HS-27A (cell line): ENCODE measurements around the gene MOV10L1.

Experiments
- DNase-seq: peaks from one replicate; pipeline ENCODE4 v3.0.0-alpha.2; 2012; ENCODE audit warnings: low read depth, missing footprints

Gene MOV10L1

DNA sequence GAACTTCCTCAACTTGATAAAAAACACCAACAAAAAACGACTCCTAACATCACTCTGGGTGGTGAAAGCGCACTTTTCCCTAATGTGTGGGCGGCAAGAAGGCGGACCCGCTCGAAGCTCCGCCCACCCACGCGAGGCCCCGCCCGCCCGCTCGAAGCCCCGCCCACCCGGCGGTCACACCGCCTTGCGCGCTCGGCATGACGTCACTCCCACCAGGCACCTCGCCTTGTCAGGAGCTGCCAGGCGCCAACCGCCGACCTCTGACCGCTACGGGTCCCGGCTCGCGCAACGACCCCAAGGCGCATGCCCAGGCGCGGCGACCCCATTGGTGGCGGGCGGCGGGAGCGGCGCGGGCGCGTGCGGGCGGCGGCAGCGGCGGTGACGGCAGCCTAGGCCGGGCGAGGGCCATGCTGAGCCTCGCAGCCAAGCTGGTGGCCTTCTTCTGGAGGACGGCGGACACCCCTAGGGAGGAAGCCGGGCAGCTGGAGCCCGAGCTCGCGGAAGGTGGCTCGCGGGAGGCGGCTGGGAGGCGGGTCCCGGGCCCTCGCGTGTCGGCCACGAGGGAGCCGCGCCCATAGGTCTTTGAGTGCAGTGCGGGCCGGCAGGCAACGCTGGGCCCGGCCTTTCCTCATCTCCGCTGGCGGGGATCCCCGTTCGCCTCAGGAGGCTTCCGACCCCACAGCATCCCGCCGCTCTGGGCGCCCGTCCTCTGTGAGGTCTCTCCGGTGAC is at the start of gene MOV10L1:
Gene MOV10L1, plus strand, starts transcription at position 325 of the 730 bp plus-strand sequence. Its CDS starts 83 bp downstream, at position 408.
- DNase-seq: no peak

DNA sequence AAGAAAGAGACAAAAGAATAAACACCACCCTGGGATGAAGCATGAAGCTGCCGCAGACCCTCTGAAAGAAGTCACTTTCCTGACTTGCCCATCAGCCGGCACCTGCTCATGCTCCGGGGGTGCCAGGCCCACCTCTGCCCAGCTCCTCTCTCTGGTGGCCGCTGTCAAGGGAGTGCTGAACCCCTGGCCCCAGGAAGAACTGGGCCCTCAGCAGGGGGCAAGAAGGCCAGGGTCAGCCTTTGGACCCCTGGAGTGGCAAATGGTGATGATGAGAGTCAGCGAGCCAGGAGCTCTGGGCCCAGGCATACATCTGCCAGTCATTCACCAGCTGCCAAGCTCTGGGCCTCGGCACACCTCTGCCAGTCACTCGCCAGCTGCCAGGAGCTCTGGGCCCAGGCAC is 49.1 kb upstream of the MOV10L1 start:
- DNase-seq: no peak

DNA sequence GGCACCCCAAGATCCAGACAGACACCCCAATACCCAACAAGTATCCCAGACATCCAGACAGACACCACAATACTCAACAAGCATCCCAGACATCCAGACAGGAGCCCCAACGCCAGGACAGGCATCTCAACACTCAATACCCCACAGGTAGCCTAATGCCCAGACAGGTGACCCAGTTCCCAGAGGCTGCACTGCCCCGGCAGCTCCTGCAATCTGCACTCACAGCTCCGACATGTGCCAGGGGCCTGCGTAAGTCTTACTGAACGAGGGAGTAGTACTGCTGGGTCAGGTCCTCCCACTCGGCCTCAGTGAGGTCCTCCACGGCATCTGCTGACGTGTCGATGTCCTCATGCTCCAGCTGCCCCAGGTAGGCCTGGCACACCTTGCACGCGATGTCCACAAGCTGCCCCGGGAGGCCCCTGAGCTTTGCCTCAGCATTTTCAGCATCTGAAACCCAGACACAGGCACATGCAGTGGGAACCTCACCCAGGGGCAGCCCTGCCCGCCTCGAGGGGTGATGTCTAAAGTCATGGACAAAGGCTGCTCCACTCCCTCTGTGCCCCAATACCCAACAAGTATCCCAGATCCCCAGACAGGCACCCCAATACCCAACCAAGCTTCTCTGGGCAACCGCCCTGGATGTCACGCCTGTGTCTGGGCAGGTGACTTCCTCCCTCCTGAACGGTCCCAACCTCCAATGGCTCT is 48.3 kb upstream of the MOV10L1 start:
- DNase-seq: no peak

DNA sequence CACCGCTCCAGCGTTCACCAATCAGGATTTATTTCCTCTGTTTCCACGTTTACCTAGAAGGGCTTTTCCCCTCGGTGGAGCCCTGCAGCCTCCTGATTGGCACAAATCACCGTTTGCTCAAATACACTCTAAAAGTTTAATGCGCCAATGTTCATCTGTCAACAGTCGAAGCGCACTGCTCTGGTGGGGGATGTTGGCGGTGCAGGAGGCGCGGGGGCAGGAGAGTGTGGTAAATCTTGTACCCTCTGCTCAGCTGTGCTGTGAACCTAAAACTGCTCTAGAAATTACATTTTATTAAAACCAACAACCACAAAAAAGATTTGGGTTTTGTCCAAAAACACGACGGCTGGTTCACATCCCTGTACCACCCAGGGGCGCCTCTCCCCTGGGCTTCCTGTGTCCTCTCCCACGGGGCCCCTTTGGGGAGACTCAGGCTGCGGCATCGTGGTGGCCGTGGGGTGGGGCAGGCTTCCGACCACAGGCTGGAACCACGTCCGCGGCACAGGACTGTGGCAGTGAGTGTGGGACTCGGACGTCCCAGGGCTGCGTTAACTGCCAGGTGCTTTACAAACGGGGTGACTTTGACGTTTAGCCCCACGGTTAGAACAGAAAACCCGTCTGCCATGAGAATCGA is 45.2 kb upstream of the MOV10L1 start:
- DNase-seq: no peak

DNA sequence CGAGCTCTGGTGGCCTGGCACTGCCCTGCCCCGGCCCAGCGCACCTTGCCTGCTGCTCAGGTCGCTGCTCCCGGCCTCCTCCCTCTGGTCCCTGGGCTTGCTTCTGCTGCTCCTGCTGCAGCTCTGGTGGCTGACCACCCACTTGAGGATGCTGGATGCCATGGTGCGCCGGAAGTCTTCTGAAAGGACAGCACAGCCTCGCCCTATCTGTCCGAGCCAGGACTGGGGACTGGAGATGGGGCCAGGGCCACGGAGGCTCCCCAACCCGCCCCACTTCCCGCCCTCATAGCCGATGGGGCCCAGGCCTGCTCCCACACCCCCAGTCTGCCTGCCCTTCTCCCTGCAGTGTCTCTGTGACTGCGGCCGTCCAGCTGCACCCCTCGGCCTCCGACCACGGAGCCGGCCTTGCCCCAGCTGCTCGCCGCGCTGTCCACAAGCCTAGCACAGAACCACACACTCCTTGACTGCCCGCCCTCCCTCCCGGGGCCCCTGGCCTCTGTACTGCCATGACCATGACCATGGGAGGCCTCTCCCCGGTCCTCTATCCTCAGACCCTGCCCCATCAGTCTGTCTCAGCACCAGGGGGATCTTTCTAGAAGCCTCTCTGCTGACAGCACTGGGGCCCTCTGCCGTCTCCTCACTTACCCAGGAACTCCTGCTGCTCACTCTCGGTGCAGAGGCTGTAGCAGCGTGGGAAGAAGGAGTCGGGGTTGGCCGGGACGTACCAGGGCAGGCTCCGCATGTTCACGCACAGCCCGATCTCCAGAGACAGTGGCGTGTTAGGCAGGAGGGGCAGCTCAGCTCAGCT is 44.4 kb upstream of the MOV10L1 start:
- no peak for DNase-seq

DNA sequence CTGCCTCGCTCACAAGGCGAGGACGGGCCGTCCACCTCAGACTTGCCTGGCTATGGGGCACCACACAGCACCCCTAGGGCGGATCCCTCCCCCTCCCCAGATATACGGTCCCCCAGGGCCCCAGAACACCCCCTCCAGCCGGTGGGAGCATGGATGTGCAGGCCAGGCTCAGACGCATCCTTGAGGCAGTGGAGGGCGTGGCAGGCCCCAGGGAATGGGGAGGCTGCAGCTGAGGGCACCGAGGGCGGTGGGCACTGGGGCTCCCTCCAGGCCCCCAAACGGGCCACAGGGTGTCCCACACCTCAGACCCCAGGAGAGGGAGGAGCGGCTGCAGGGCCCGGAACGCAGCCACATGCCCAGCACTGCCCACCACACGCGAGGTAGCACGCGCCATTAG is 43.8 kb upstream of the MOV10L1 start:
- DNase-seq: no peak

DNA sequence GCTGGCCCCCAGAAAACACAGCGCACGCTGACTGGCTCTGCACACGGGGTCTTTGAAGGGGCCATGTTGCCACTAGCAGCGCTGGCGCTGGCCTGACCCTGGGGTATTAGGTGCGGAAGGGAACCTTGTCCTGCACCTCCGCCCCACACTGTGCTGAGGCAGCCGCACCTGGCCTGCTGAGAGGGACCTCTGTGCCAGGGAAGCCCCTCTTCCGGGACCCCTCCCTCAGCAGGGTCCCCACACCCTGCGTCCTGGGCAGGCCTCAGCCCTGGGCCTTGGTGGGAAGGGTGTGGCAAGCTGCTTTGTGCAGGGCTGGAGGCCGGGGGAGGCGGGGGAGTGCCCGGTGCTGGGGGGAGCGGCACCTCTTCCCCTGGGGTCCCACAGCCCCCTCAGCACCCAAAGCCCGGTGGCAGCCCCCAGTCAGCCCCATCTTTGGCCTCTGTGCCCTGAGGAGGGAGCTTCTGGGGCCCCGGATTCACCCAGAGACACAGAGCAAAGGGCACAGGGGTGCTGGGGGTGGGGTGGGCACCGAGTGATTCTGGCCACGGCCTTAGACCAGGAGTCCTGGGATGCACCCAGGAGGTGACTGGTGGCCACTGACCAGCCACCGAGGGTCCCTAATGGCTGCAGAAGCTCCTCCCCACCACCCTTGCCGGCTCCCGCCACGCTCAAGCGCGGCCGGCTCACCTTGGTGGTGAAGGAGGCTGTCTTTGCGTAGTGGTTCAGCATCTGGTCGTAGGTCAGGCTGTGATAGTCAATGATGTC is 43.1 kb upstream of the MOV10L1 start:
- DNase-seq: no peak

DNA sequence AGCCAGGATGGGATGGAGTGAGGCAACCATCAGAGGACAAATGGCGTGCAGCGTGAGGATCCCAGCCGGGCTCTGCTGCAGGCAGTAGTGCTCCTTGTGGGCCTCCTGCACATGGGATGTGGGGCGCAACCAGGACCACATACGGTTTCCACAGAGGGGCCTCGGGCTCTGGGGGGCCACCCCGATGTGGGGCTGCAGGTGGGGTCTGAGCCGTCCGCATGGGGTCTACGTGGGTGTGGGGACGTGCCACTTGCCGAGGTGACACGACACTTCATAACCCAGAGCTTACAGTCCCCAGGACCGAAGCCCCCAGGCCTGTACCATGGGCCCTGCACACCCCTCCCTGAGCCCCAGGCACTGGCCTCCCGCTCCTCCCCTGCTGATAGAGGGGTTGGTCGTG is 42.5 kb upstream of the MOV10L1 start:
- DNase-seq: no peak

DNA sequence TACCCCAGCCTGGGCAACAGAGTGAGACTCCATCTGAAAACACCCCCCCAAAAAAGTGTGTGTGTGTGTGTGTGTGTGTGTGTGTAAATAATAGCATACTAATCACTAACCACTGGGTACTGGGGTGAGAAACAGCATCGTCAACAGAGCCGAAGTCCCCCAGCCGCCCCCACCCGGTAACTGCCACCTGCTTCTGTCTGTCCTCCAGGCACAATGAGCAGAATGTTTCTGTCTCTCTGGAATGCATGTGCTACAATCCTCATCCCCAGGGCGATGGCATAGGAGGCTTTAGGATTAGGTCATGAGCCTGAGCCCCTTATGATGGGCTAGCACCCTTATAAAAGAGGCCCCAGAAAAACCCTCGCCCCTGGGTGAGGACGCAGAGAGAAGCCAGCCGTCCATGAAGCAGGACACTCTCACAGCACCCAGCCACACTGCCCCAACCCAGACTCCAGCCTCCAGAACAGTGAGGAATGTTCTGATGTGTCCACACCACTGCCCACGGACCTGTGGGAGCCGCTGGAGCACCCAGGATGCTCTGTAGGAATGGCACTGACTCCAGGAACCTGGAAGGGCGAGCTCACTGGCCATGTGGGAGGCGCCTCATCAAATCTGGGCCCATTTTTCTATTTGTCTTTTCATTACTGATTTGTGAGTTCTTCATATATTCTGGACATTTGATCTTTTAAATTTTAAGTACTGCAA is 41.6 kb upstream of the MOV10L1 start:
- DNase-seq: no peak

DNA sequence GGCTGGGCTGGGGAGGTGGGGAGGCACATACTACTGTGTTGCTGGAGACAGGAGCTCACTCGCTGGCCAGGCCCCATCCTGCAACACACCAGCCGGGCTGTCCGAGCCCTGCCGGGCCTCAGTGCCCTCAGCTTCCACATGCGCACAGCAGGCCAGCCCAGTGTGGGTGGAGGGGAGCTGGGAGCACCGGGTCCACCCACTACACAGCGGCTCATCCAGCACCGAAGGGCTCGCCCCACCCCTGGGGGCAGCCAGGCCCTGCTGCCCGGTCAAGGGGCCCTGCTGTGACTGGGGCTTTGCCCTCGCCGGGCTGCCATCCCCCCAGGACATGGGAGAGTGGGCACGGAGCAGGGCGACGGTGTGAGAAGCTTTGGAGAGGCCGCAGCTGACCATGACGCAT is 41.0 kb upstream of the MOV10L1 start:
- no peak for DNase-seq

DNA sequence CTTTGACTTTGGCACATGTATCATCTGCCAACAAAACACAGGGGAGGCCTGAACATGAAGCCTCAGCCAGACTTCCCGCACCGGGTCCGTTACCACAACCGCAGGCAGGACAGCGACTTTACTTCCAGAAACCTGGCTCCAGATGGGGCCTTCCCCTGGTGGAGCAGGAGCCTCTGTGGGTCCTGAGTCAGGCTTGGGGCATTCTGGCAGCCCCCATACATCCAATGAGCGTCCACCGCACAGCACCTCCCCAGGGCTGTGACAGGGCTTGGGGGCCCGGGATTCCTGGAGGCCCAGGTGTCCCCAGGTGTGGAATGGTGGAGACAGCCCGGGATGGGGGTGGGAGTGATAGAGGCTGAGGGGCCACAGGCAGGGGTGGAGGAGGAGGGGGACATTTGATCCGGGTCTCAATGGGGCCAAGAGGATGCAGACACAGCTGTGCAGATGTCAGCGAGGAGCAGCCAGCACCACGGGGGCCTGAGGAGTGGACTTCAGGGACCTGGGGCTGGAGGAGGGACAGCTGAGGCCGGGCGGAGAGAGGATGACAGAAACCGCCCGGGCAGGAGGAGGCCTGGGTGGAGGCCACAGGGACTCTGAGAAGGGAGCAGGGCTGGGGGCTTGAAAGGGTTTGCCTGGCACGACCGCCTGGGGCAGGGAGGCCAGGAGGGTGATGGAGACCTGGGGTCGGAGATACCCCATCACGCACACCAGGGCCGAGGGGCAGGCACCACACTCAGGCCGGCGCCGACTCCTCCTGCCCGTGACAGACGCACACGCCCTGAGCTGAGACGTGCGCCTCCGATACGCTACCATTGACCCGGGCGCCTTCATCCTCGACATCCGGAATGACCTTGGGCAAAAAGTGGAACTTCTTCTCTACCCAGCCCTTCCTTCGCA is 40.3 kb upstream of the MOV10L1 start:
- no peak for DNase-seq

DNA sequence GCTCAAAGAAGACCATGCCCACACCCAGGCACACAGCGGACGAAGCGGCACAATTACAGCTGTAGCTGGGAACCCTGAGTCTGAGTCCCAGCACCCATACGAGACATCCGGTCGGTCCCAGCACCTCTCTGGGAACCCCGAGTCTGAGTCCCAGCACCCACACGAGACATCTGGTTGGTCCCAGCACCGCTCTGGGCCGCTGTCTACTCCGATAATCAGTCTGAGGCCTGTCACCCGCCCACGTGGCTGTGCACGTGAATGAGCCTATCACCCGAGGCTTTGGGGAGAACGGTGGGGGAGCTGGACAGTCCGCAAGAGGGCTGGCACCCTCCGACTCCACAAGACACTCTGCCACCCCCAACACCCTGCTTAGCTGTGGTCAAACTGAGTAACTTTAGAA is 37.9 kb upstream of the MOV10L1 start:
- DNase-seq: no peak

DNA sequence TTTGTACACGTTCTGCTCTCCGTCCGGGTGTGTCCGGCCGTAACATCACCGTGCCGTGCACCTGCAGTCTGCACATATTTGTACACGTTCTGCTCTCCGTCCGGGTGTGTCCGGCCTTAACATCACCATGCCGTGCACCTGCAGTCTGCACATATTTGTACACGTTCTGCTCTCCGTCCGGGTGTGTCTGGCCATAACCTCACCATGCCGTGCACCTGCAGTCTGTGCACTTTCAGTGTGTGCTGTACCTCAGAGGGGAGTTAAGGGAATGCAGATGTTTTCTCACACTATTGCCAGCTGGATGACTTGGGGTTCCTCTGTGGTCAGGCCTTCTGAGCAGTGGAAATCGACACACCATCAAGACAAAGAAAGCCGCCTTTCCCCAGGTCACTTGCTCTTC is 35.9 kb upstream of the MOV10L1 start:
- no peak for DNase-seq

DNA sequence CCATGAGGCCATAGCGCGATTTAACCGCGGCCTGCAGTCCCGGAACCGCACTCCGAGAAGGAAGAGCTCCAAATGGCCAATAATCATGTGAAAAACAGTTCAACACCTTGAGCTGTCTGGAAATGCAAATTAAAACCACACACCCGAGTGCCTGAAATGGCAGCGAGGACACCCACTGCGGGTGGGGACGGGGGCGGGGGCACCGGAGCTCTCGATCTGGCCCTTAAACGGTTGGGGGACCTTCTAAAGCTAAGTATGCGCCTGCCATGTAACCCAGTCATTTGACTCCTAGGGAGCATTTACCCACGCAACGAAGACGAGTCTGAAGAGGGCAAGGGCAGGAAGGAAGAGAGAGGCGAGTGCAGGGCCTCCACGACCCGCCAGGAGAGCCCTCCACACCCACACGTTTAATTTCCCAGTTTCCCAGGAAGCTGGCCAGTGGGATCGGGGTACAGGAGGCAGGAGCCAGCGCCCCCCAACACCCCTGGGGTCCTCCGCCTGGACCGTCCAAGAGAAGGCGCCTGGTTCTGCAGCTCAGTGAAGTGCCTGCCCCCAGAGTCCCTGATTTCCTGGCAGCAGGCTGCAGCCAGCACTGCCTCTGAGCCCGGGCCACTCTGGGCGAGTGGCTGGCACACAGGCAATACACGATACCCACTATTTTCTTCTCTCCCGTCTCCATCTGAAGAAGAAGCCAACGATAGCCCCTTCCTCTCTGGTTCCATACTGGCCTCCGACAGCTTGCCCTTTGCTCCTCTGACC is 33.4 kb upstream of the MOV10L1 start:
- DNase-seq: no peak

DNA sequence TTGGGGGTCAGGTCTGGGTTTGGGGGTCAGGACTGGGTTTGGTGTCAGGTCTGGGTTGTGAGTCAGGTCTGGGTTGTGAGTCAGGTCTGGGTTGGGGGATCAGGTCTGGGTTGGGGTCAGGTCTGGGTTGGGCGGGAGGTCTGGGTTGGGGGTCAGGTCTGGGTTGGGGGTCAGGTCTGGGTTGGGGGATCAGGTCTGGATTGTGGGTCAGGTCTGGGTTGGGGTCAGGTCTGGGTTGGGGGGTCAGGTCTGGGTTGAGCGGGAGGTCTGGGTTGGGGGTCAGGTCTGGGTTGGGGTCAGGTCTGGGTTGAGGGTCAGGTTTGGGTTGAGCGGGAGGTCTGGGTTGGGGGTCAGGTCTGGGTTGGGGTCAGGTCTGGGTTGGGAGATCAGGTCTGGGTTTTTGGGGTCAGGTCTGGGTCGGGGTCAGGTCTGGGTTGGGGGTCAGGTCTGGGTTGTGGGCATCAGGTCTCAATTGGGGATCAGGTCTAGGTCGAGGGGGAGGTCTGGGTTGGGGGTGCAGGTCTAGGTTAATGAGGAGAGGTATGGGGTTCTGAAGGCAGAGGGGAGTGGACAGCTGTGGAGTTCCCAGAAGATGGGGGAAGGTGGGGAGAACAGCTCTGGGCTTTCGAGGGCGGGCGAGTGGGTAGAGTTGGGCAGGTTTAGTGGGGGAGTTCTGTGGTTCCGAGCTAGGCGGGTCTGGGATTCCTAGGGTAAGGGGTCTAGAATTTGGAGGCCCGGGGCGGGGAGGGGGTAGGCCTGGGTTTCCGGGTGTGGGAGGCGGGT is 32.3 kb upstream of the MOV10L1 start:
- DNase-seq: no peak

DNA sequence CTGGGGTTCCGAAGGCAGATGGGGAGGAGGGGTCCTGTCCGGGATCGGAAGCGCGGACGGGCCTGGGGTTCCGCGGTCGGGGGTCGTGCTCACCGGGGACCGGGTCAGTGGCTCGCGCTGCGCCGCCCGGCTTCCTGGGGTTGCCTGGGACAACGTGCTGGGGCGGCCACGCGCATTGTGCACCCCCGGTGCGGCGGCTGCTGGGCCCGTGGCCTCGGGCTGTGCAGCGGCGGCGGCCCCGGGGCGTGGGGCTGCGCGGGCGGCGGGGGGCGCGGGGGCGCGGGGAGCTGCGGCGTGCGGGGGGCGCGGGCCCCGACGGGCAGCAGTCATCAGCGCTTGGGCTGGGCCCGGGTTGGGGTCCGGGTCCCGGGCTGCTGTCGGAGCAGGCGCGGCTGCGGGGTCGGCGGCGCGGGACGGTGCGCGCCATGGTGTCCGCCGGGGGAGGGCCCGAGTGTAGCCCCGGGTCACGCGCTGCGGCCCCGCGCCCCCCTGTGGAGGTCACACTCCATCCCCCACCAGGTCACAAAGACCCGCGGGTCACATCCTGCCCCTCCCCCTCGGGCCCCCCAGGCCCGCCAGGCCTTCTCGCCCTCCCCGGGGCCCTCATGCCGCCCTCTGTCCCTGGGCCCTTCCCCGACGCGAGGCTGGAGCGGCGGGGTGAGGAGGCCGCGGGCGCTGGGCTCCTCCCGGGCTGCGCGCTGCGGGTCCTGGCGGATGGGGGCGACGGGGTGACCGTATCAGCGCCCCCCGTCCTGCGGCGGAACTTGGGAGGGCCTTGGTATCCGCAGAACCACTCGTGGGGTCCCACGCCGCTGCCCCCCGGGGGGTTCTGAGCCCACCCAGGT is 31.5 kb upstream of the MOV10L1 start, which contains the start of gene TTLL8:
Gene TTLL8, minus strand, starts transcription at position 238 of the 845 bp plus-strand sequence.
- DNase-seq: no peak
